ENCODE data around the gene MRI1.

DNA sequence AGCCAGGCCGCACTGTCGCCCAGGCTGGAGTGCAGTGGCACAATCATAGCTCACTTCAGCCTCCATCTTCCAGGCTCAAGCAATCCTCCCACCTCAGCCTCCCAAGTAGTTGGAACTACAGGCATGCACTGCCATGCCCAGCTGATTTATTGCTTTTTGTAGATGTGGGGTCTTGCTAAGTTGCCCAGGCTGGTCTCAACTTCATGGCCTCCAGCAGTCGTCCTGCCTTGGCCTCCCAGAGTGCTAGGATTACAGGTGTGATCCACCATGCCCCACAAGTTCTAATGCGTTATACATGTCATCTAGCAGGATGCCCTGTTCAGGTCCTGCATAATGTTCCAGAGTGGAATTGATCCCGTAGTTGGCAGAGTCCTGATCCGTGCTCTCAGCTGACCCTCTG, 14.5 kb downstream of the MRI1 start:
- TF ChIP-seq, protein P1, sequence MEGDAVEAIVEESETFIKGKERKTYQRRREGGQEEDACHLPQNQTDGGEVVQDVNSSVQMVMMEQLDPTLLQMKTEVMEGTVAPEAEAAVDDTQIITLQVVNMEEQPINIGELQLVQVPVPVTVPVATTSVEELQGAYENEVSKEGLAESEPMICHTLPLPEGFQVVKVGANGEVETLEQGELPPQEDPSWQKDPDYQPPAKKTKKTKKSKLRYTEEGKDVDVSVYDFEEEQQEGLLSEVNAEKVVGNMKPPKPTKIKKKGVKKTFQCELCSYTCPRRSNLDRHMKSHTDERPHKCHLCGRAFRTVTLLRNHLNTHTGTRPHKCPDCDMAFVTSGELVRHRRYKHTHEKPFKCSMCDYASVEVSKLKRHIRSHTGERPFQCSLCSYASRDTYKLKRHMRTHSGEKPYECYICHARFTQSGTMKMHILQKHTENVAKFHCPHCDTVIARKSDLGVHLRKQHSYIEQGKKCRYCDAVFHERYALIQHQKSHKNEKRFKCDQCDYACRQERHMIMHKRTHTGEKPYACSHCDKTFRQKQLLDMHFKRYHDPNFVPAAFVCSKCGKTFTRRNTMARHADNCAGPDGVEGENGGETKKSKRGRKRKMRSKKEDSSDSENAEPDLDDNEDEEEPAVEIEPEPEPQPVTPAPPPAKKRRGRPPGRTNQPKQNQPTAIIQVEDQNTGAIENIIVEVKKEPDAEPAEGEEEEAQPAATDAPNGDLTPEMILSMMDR (IDR thresholded peaks at IDR 0.05; ENCODE audit: insufficient read depth, low read length, poor library complexity, severe bottlenecking), result no peak
- no peak for TF ChIP-seq EZH2phosphoT487 (conservative IDR thresholded peaks at IDR 0.05; ENCODE audit: low read length)
